GM19463 (cell line): ENCODE data around the gene DDX10.
"Not testable (repeated sequence)": the region's sequence is repeated elsewhere in the genome, so short reads cannot be mapped to it uniquely, and the experiment has no call there.

Experiments used
- ATAC-seq: cut with Tn5 transposase; IDR thresholded peaks from one replicate; pipeline ENCODE4 v1.9.1; 2021; ENCODE audit warnings: mild to moderate bottlenecking, moderate library complexity; ENCODE audit not compliant: unreplicated experiment

The DDX10 gene

DNA sequence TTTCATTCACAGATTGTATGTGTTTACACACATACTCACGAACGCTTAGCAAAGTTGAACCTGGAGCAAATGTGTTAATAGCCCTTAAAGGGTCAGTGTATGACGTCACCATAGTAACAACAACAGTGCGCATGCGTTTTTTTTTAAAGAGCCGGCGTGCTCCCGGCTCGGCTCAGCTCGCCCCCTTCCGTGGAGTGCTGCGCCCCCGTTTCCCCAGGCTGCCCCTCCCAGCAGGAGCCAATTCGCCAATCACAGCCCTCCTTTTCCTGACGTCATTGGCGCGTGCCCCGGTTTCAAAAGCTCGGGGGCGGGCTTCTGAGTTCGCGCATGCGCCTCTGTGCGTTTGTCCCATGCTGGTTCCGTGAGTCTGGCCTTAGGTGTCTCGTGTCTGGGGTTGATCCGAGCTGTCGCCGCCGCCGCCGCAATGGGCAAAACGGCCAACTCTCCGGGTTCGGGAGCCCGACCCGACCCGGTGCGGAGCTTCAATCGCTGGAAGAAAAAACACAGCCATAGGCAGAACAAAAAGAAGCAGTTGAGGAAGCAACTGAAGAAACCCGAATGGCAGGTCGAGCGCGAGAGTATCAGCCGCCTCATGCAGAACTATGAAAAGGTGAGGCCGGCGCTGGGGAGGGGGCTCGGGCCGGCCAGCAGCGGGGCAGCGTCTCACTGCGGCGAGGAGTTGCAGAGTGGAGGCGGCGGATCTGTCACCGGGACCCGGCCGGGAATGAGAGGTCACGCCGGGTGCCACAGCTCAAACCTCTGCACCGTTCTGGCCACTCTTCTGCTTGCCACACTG lies at the start of gene DDX10:
DDX10 (plus strand) TSS at position 340 of the 796 bp plus-strand sequence; CDS start at position 425, 85 bp downstream.
- ATAC-seq = peak; percentile 76

DNA sequence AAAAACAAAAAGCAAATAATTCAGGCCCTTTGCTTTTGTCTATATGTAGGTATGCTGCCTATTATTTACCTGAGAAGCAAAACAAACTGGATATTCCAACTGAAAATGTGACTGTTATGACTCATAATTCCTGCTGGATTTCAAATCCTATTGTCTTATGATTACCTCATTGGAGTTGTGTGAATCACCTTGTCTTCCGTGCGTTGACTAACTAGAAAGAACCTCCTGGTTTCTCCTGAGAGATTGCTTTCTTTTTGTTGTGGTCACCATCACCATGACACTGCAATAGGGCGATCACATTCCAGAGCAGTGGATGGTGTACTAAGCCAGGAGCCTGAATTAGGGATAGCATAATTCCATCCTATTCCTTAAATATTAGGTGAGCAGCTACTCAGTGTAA lies 48.3 kb upstream of the DDX10 start:
- no peak for ATAC-seq

DNA sequence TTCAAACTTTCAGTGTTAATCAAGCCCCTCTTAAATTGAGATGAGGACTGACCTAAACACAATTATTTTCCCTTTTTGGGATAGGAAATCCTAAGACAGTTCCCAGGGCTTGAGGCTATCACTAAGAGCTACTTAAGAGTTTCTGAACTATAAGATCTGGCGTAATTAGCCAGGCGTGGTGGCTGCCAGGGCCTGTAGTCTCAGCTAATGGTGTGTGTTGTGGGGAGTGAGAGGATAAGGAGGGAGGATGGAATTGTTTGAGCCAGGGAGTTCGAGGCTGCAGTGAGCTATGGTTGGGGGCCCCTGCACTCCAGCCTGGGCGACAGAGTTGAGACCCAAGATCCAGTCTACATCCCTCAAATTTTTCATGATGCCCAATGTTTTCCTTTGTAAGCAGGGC lies 47.8 kb upstream of the DDX10 start:
- no peak for ATAC-seq

DNA sequence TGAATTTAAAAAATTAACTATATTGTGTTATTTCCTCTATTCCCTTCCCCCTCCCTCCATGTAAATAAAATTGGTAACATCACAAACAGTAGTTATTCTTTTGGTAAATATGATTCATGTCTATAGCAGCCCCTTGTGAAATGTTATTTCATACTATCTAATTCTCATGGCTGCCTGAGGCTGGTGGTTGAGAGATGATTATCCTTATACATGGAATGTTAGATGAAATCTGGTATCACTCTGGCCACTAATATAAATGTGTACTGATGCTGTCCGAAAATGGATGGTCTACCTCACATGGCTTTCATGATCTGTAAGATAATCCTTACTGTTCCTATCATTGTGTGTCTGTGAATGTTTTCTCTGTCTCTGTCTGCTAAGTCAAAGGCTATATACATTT lies 46.3 kb upstream of the DDX10 start:
- no peak for ATAC-seq

DNA sequence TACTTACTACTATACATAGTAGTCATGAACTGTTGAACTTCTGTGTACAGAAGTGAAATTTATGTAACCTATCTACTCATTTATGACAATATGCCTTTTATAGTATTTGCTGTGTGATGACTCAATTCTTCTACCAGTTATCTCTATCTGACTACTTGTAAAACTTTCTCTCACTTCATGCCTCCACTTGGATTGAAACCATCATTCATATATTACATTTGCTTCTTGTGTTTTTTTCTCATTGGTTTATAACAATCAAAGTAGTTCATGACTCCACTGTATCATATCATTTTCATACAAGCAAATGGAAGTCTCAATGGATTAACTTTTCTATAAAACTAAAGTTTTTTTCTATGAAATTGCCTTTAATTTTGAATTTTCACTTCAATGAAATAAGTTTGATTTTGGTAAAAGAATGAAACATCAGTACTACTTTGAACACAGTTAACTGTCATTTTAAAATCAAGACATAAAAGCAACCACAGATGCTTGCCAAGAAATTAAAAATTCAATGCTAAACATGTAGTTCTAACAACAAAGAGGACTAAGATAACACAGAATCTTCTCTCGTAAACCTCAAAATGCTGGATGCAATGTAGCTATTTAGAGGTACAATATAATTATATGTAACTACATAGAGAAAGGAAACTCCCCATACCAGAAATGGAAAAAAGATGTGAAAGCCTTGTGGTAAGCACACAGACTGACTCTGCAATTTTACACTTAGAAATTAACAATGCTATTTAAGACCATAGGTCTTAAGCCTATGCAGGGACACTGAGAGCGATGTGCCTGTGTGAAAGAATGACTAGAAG lies 43.7 kb upstream of the DDX10 start:
- peak; percentile 82 for ATAC-seq

DNA sequence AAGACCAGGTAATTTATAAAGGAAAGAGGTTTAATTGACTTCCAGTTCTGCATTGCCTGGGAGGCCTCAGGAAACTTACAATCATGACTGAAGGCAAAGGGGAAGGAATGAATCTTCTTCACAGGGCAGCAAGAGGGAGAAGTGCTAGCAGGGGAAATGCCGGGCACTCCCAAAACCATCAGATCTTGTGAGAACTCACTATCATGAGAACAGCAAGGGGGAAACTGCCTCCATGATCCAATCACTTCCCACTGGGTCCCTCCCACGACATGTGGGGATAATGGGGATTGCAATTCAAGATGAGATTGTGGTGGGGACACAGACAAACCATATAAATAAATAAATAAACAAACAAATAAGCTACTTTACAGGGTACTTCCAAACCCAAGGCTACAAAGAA lies 42.5 kb upstream of the DDX10 start:
- ATAC-seq = no peak

DNA sequence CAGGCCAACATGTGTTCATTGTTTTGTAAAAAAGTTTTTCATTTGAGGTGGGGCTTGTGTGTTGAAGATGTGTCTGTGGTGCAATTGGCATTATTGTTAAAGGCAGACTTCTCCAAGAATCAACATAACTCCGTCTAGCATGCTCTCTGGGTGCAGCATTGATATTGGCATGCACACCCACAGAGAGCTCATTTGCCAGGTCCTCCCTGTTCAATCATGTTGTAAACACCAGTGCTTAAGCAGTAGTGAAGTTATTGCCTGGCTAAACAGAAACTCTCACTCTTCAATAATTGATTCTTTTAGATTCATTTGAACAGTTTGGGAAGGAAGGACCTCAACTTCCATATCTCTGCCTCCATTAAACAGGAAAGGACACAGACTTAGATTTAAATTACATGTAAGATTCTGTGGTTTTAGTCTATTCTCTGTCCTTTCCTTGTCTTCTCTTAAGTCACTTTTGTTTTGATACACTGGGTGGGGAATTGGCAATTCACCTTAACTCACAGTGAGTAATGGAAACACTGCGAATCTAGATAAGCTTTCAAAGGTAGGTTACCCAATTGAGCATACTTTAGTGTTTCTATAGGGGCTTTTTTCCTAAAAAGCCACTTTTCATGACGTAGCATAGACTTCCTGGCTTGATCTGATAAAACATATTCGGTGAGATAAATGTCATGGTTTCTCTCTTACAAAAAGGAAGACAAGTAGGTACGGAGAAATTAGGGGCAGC lies 40.5 kb upstream of the DDX10 start:
- ATAC-seq = no peak

DNA sequence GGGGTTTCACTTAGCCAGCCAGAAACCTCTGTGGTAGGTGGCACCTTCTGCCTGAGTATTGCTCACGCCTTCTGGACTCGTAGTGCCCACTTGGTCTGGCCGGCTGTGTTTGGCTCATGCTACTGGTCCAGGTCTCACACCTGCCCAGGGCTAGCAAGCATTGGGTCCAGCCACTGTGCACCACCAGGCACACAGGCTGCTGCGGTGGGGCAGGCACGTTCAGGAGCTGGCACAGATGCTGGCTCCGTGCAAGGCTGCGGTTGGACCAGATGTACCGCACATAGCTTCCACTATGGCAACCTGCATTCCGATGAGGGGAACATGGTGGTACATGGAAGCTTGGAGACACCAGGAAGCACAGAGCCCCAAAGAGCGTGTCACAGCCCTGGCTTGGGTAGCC lies 36.5 kb upstream of the DDX10 start:
- ATAC-seq = no peak

DNA sequence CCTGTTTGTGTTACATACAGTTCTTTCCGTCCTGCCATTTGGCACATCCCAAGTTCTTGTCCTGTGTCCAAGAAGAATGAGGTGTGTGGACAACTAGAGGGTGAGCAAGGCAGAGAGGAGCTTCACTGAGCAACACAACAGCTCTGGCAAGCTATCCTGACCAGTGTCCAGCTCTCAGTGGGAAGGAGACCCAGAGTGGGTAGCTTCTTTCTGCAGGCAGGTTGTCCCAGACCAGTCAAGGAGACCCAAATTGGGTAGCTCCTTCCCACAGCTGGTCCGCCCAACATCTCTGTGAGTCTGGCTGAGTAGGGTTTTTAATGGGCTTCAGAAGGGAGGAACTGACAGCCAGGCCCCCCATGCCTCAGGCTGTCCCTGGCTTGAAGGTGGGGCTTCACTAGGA lies 36.1 kb upstream of the DDX10 start:
- no peak for ATAC-seq

DNA sequence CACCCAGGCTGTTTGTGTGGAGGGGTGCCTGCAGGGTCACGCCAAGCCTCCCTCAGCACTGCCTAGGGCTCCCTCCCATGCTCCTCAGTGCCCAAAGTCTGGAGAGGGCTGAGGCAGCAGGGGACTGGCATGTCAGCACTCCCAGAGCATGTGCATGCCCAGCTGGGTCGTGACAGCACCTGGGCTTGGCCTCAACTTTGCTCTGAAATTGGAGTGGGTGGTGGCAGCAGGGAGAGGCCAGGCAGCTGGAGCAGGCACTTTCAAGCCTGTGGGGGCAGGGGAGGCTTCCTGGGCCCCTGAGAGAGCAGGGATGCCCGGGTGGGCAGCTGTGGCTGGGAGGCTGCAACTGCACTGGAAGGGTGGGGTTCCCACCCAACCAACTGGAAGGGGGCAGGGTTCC lies 35.6 kb upstream of the DDX10 start:
- no peak for ATAC-seq

DNA sequence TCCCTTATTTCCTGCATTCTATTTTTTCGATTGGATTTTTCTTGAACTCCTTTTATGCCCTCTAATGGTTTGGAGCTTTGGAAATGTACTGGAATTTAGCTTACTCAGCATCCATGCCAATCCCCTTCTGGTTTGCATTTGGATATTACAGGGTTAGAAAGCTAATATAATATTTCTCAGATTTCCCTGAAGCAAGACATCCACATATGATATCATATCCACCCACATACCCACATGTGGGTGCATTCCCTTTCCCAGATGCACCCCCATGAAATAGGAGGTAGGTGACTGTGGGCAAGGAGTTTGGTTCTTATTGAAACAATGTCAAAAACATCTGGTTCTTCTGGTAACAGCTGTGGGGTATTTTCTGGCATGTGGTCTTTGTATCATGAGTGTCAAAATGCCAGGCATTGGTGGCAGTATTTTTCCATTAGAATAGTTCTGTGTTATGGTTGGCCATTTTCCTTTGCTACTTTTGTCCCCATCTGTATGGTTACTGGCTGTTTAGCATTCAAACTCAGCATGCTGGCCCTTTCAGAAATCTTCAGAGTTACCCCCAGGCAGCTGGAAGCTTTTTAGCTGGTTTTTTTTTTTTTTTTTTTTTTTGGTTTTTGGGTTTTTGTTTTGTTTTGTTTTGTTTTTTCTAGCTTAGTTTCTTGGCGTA lies 32.7 kb upstream of the DDX10 start:
- ATAC-seq = no peak

DNA sequence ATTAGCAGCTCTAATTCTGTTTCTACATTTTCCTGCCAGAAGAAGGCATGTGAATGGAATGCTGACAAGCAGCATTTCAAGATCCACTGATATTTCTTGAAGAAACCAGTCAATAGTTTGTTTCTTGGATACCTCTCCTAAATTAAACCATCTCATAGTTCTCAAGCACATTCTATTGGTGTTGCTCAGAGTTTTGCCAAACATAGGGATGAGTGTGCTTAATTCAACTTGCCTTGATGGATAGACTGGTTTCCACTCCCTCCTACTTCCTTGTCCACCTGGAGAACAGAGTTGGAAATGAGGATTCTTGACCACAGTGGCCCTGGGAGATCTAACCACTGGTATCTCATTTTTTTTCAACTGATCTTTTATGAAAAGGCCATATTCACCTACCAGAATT lies 29.8 kb upstream of the DDX10 start:
- ATAC-seq = no peak

DNA sequence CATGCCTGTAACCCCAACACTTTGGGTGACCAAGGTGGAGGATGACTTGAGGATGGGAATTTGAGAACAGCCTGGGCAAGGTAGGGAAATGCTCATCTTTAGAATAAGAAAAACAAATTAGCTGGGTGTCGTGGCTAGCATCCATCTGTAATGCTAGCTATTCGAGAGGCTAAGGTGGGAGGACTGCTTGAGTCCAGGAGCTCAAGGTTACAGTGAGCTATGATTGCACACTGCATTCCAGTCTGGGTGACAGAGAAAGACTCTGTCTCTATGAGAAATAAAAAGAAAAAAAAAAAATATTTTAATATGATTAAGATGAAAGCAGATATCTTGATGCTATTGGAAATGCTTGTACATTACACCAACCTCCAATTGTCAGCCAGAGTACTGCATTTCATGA lies 28.6 kb upstream of the DDX10 start:
- no peak for ATAC-seq

DNA sequence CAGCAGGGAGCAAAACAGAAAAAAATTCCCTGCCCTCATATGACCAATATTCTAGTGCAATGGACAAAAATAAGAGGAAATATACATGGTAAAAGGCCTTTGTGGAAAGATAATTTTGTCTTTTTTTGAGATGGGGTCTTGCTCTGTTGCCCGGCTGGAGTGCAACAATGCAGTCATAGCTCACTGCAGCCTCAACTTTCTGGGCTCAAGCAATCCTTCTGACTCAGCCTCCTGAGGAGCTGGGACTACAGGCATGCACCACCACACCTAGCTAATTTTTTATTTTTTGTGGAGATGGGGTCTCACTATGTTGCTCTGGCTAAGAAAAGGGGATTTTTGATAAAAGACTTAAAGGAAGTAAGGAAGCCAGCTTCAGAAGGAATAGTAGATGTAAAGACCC lies 25.7 kb upstream of the DDX10 start:
- no peak for ATAC-seq

DNA sequence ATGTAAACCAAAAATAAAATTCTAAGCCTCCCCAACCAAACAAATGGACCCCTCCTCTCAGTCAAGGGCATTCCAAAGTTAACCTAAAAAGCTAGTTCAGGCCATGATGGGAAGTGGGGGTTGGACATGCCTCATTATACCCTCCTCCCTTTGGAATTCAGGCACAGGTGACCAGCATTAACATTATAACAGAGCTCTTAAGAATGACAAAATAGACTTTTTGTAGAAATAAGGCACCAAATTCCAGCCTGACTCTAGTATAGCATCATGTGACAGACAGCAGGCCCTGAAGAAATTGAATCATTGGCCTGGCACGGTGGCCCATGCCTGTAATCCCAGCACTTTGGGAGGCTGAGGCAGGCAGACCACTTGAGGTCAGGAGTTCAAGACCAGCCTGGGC lies 23.1 kb upstream of the DDX10 start:
- not testable (repeated sequence) for ATAC-seq

DNA sequence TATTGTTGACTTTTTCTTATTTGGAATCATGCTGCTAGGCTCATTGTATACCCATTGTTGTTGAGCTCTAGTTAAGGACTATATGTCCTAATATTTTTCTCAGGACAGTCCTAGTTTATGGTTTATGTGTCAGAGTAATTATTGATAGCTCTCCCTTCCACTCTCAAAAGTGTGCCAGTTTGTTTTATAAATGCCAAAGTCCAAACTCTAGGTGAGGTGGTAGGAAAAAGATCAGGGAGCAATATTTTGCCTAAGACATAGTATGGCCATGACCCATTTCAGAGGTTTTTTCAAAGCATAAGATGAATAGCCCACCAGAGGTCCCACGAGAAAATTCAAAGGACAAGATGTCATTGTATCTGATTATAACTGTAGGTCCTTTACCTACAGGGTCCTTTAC lies 20.9 kb upstream of the DDX10 start:
- ATAC-seq = no peak

DNA sequence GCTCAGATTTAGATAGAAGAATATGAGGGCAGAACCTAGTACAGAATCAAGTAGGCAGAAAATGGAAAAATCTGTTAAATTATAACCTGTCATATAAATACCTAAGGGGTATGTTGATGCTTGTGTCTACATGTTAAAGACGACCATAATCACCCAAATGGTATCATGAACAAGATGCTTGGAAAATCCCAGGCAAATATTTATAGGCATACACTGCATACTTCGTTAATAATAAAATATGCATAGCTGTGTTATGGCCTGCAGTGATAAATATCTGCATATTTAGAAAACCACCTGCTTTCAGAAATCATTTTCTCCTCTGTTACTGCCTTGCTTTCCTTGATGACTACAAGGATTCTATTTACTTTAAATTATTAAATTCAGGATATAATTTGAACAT lies 18.9 kb upstream of the DDX10 start:
- no peak for ATAC-seq

DNA sequence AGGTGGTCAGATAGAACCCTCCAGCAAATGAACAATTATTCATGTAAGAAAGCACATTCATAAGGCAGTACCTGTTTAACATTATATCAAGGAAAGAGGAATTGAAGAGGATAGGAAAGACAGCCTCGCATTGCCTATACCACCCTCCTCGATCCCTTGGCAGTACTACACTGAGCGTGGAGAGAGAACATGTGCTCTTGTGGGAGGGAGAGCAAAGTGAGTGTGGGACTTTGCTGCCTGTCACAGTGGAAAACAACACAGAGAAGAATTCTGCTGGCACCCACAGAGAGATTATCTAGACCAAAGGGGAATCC lies 17.5 kb upstream of the DDX10 start:
- ATAC-seq = no peak

DNA sequence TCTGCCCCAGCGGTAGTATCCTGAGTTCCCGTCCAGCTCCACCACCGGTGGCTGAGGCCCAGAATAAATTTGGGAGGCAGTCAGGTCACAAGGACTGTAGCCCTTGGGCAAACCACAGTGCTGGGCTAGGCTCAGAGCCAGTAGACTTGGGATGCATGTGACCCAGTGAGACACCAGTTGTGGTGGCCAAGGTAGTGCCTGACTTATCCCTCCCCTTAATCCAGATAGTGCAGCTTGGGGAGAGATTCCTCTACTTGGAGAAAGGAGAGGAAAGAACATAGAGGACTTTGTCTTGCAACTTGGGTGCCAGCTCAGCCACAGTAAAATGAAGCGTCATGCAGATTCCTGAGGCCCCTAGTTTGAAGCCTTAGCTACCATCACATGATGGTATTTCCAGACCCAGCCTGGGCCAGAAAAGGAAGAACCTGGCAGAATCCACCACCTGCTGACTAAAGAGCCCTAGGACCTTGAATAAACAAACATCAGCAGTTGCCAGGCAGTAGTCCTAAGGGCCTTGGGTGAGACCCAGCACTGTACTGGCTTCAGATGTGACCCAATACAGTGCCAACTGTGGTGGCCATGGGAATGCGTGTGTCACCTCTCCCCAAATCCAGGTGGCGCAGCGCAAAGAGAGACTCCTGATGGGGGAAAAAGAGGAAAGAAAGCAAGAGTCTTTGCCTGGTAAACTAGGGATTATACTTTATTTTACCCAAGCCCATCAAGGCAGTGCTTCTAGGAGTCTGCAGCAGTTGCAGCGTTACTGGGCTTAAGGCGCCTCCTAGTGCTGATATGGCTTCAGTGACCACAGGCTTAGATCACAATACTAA lies 17.0 kb upstream of the DDX10 start:
- peak; percentile 94 for ATAC-seq

DNA sequence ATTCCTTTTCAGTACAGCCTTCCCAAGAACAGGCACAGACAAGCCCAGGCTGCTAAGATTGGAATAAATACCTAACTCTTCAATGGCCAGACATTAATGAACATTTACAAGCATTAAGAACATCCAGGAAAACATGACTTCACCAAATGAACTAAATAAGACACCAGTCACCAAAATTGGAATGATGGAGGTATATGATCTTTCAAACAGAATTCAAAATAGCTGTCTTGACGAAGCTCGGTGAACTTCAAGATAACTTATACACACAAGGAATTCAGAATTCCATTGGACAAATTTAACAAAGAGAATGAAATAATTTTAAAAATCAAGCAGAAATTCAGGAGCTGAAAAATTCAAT lies 16.4 kb upstream of the DDX10 start:
- no peak for ATAC-seq

DNA sequence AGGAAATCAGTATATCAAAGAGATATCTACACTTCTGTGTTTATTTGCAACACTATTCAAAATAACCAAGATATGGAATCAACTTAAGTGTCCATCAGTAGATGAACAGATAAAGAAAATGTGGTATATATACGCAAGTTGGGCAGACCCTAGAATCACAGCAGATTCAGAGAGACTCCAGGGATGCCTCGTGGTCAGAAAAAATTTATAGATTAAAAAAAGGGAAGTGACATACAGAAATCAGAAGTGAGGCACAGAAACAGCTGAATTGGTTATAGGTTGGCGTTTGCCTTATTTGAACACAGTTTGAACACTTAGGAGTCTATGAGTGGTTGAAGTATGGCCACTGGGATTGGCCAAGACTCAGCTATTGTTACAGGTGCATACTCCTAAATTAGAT lies 10.8 kb upstream of the DDX10 start:
- ATAC-seq = not testable (repeated sequence)
